Left hindlimb (tissue), 1 donor: ENCODE data around the gene OR52E6.

Source experiments
- DNase-seq: peaks from one replicate; pipeline ENCODE4 v3.0.0-alpha.2; 2018

OR52E6 gene

GRCh38 chr11:5841797-5842196 lies at the start of gene OR52E6:
Gene OR52E6, minus strand, starts transcription at chr11:5841897. Its CDS starts 0 bp downstream, at chr11:5841897.
- no peak for DNase-seq

GRCh38 chr11:5891216-5891800 lies 49.6 kb upstream of the OR52E6 start:
- DNase-seq, result no peak

GRCh38 chr11:5887661-5888060 lies 46.0 kb upstream of the OR52E6 start:
- no peak for DNase-seq

GRCh38 chr11:5887172-5887571 lies 45.5 kb upstream of the OR52E6 start:
- DNase-seq, result no peak

GRCh38 chr11:5881756-5882155 lies 40.1 kb upstream of the OR52E6 start:
- DNase-seq, result no peak

GRCh38 chr11:5880329-5880728 lies 38.6 kb upstream of the OR52E6 start, which contains the start of gene OR52E4:
Gene OR52E4, plus strand, starts transcription at chr11:5880629. Its CDS starts 3,664 bp downstream, at chr11:5884293.
- DNase-seq, result no peak

- DNase-seq, result no peak
These were observed 36.9 kb upstream of the OR52E6 start for GRCh38 chr11:5878564-5878963.

- DNase-seq, result no peak
These were observed 24.1 kb upstream of the OR52E6 start for GRCh38 chr11:5865826-5866225.

- no peak for DNase-seq
These were observed 15.9 kb upstream of the OR52E6 start, which contains the start of gene OR52E8 for GRCh38 chr11:5857590-5857989. Gene OR52E8, minus strand, starts transcription at chr11:5857690. Its CDS starts 0 bp downstream, at chr11:5857690.

- DNase-seq, result no peak
These were observed 9.3 kb upstream of the OR52E6 start for GRCh38 chr11:5851002-5851401.

- DNase-seq, result no peak
These were observed 6.0 kb upstream of the OR52E6 start for GRCh38 chr11:5847711-5848110.

GRCh38 chr11:5846701-5847100 lies 5.0 kb upstream of the OR52E6 start:
- DNase-seq, result no peak

- DNase-seq, result no peak
These were observed 4.0 kb downstream of the OR52E6 start for GRCh38 chr11:5837695-5838094.

- no peak for DNase-seq
These were observed 8.3 kb downstream of the OR52E6 start for GRCh38 chr11:5833446-5833845.

- DNase-seq, result no peak
These were observed 10.4 kb downstream of the OR52E6 start for GRCh38 chr11:5831196-5831829.

- no peak for DNase-seq
These were observed 23.3 kb downstream of the OR52E6 start for GRCh38 chr11:5818245-5818886.

GRCh38 chr11:5815534-5815933 lies 26.2 kb downstream of the OR52E6 start:
- DNase-seq, result no peak

- DNase-seq, result no peak
These were observed 31.5 kb downstream of the OR52E6 start for GRCh38 chr11:5809905-5810795.

- DNase-seq, result no peak
These were observed 32.6 kb downstream of the OR52E6 start for GRCh38 chr11:5809122-5809519.

- DNase-seq, result peak; percentile 65
These were observed 33.1 kb downstream of the OR52E6 start, which contains the start of gene OR52N2 for GRCh38 chr11:5808500-5809121. Gene OR52N2, plus strand, starts transcription at chr11:5808924. Its CDS starts 11,412 bp downstream, at chr11:5820336.

- DNase-seq, result no peak
These were observed 34.1 kb downstream of the OR52E6 start for GRCh38 chr11:5807580-5807979.

GRCh38 chr11:5803982-5804381 lies 37.7 kb downstream of the OR52E6 start:
- no peak for DNase-seq
